Effector CD4-positive, alpha-beta T cell (primary cell): ENCODE data around the gene SYNC. TPM values are rescaled to one million over a fixed set of nuclear protein-coding genes. Genes with fewer than 3 reads are reported as not detected.

Experiments
- DNase-seq: peaks from one replicate; pipeline ENCODE4 v3.0.0-alpha.2; 2020
- total RNA-seq: gene quantifications from one replicate; lab custom pipeline; 2026; lab: John Stamatoyannopoulos, UW

Gene SYNC
- total RNA-seq: not detected

DNA sequence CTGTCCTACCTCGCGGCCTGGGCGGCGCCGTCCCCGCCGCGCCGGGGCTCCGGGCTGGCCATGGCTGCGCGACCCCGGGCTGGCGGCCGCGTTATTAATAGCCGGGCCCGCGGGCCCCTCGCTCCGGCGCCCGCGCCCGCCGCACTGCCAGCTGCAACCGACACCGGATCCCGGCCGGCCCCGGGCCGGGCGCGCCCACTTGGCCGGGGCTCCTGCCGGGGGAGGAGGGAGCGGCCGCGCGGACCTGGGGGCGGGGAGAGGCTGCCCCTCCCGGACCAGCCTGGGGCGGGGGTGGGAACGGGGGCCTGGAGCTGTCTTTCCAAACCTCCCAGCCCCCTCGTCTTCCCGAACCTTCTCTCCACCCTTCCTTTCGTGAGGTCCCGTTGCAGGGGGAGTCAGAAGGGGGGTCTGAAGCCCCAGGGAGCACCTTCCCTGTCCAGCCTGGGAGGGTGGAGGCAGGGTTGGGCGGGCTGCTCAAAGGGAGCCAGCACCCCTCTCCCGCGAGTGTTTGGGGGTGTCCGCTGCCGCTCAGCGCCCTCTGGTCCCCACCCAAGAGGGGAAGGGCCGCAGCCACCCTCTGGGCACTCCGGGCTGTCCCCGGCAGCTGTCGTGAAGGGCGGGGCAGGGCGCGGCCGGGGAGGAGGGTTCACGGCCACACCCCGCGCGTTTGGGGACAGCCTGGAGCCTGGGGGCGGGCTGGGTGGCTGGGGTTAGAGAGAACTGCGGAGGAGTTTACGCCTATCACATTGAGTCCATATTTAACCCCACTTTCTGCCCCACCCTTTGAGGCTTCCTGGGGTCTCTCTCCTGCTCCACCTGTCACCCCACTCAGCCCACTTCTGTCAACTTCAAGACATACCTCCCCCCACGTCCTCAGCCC, at the start of gene SYNC:
Gene SYNC, minus strand, starts transcription at position 172 of the 880 bp plus-strand sequence. Its CDS starts 110 bp downstream, at position 62.
- DNase-seq: no peak

DNA sequence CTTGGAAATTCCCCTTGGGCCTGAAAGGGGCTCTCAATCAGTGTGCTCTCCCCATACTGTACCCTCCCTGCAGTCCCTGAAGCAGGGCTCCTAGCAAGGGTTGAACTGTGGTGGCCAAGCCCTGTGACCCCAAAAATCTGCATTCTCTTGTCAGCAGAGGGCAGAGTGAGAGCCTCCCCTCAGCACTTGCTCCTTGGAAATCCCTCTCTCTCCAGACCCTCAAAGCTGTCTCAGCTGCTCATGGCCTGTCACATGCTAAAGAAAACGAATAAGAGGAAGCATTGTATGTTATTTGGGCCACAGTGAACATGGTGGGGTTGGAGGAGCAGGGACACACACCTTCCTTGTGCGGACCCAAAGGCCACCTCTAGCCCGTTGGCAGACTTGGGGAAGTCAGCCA, 47.2 kb upstream of the SYNC start:
- no peak for DNase-seq

DNA sequence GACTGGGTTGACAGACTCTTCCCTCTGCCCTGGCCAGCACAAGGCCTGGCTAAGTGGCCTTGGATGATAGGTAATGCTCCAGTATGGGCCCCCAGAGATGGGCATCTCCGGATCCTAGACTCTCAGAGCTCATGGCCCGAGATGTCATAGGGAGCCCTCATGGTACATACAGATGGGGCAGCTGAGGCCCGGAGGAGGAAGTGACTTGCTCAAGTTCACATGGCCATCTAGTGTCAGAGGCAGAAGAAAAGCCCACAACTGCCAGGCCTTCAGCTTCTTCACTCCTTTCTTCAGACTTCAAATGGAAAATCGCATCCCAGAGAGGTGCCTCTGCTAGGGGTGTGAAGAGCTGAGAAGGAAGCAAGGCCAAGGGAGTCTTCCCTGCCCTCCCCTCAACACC, 46.8 kb upstream of the SYNC start:
- no peak for DNase-seq

DNA sequence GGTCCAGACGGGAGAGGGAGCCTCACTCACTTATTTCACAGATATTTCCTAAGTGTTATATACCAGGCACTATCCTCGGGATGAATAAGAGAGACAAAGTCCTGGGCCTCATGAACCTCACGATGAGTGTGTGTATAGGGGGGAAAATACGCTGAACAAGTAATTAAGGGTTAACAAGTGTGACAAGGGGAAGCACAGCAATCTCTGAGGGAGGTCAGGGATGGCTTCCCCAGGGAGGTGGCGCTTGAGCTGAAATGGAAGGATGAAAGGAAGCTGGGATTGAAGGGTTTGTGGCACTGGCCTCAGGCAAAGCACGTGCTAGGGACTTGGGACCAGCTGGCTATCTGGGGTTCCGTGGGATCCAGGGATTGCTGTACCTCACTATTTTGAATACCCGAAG, 46.4 kb upstream of the SYNC start:
- no peak for DNase-seq

DNA sequence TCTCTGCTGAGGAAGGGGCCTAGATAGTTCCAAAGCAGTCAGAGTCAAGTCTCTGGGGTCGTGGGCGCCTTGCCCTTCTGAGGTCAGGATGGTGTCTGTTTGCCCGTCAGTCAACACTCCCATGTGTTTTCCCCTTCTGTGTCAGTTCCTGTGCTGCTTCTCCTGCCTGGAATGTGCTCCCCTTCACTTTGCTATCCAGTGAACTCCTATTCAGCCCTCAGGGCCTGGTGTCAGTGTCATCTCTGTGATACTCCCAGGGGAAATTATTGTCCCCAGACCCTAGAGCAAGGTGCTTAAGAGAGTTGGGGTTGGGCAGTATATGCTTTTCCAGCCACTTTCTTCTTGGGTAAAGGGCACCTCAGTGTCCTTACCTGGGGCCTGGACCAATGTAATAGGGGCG, 45.8 kb upstream of the SYNC start:
- no peak for DNase-seq

DNA sequence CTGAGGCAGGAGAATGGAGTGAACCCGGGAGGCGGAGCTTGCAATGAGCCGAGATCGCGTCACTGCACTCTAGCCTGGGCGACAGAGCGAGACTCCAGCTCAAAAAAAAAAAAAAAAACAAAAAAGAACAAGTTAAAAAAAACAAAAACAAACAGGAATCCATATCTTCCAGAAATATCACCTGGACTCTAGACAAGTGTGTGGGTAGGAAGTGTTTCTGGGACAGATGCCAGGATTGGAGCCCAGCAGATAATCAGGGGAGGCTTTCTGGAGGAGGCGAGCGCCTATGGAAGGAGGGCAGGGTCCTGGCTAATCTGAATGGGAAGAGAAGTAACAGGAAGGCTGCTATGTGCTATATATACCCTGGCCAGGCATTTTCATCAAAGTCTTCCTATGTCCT, 43.6 kb upstream of the SYNC start:
- no peak for DNase-seq

DNA sequence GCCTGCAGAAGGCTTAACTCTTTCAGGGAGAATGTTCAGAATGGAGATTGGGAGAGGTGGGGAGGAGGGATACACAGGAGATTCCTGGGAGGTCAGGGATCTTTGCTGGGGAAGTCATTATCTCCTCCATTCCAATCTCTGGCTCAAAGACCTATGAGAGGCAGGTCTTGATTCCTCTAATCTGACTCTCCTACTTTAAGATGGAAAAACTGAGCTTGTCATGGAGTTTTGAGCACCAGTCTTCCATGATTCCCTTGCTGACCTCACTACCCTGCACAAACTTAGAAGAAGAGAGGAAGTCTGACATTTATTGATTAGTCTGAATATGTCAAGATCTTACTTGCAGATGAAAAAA, 41.5 kb upstream of the SYNC start:
- no peak for DNase-seq

DNA sequence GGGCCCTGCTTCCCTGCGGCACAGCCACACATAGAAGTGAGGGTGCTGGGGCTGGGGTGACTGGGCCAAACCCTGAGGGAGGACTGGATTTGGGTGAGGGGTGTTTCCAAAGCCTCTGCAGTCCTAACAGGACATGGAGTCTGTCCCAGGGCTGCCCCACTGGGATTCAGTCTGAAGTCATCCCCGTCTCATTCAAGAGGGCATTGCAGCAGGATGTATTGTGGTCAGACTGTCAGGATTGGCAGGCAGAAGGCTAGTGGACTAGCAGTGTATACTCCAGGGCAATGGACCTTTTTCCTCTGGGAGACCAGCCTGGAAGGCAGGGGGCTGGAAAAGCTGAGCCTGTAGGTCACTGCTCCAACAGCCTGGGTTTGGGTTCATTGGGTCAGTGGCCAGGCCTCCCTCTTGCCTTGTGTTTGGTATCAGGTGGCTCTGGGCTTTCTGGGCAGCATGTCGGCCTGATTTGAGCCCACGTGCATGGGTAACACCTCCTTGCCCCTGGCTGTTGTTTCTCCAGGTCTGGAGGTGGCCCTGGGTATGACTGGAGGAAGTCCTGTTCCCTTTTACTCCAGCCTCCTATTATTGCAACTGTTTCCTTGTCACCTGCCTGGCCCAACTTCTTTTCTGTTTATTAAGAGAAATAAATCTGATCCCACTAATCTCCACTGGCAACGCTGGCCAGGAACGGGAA, 41.0 kb upstream of the SYNC start:
- DNase-seq: no peak

DNA sequence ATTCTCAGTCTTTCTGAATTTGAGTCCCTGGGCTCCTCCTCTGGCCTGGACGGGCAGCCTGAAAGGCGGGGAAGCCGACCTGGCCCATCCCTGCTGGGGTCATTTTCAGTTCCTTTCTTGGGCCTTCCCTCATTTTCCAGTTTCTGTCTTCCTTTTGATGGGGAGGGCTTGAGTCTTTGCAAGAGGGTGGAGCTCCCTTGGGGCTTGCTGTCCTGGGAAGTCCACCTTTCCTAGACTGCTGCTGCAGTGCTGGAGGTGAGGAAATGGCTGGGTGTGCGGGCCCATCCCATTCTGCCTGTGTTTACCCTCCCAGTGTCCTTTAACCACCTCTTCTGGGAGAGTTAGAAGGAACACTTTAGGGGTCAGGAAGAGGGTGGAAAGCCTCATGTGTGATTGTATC, 40.4 kb upstream of the SYNC start:
- DNase-seq: no peak

DNA sequence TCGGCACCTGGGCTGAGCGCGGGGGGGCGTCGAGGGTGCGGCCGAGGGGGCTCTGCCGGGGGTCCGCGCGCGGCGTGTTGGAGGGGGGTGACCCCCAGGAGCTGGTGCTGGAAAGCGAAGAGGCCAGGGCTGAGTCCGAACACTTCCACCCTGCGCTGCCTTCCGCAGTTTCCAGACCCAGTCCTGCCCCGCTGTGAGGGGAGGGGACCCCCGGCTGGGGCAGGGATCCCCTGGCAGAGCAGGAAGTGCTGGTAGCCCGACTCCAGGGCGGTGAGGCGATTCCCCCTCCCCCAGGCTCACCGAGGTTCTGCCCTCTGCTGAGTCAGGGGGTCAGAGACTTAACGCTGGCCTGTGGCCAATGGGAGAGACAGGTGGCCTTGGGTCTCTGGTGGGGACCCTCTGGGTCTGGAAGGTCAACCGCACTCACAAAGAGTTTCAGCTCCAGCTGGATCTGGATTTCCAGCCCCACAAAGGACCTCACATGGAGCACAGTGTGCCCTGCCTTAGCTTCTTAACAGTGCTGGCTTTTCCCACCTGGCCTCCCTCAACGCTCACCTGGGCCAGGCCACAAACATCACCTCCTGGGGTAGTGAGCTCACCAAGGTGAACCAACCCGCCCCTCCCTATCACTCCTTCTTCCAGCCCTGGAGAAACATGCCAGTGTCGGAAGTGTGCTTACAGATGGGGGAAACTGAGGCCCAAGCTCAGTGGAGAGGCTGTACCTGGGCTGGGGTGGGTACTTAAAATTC, 39.8 kb upstream of the SYNC start:
- no peak for DNase-seq

DNA sequence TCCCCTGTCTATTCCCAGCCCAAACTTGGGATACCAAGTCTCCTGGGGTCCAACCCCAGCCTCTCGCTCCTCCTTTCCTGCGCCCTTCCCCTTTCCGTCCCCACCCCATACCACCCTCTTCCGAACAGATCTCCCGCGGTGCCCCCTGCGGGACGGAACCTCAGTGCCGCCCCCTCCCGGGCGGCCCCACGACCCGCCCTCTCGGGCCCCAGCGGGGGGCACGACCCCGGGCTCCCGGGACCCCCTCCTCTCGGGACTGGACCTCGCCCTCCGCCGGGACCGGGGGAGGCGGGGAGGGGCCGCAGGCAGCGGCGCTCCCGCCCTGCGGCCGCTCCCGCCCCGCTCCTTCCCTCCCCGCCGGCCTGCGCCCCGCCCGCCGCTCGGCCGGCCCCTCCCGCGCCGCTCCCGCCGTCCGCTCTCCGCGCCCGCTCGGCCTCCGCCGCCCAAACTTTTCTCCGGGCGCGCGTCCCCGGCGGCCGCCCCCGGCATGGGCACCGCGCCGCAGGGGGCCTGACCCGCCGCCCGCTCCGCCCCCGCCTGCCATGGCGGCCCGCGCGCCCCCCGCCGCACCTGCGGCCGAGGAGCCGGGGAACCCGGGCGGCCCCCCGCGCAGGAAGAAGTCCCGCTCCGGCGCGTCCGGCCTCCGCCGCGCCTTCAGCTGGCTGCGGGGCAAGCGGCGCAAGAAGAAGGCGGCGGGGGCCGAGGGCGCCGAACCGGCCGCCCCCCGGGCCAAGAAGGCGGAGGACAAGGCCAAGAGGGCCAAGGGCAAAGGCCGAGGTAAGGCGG, 39.0 kb upstream of the SYNC start:
- DNase-seq: no peak

DNA sequence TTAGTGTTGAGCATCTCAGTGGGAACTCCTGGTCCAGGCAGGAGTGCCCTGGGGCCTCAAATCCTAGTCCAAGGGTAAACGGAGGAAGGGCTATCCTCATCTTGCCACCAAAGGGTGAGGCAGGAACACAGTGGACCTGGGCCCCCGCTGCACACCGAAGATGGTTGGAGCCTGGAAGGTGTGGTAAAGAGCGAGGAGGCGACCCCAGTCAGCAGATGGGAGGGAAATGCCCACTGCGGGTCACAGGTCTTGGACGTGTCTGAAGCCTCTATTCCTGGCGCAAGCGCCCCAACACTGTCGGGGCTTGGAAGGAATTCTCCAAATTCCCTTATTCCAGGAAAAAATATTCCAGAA, 38.5 kb upstream of the SYNC start:
- DNase-seq: no peak

DNA sequence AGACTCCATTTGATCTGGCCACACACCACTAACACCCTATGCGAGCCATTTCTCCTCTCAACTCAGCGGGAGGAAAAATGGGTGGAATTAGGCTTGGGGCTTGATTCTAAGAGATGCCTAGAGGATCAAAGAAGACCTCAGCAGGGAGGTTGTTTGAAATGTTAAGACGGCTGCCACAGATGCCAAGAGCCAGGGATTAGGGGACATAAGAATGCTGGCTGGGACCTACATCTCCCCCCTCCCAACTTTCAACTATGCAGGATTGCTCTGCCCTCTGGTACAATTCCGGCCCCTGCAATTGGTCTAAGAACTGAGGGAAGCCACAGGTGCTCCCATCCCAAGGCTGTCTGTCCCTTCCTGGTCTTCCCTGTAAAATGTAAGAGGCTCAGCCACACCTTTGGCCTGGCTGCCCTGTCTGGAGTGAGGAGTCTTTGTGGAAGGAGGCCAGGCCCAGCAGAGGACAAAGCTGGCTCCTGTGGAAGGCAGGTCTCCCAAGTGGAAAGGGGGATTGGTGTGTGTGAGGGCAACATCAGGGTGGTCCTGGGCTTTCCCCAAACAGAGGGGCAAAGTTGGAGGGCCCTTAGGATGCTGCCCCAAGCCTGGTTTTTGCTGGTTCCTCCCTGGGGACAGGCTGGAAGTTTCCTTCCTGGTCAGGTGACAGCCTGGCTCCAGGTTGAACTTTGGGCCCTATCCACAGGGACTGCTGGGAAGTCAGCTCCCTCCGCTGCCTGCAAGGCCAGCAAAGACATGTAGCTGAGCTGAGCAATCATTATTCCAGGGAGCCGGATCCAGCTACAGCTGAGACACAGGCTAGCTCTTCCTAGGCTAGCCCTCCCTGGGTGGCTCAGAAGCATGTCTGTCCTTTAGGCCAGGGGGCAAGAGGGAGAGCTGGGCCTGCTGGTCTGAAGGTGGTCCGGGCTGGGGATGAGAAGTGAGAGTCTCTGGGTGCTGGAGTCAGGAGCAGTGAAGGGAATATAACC, 34.5 kb upstream of the SYNC start:
- no peak for DNase-seq

DNA sequence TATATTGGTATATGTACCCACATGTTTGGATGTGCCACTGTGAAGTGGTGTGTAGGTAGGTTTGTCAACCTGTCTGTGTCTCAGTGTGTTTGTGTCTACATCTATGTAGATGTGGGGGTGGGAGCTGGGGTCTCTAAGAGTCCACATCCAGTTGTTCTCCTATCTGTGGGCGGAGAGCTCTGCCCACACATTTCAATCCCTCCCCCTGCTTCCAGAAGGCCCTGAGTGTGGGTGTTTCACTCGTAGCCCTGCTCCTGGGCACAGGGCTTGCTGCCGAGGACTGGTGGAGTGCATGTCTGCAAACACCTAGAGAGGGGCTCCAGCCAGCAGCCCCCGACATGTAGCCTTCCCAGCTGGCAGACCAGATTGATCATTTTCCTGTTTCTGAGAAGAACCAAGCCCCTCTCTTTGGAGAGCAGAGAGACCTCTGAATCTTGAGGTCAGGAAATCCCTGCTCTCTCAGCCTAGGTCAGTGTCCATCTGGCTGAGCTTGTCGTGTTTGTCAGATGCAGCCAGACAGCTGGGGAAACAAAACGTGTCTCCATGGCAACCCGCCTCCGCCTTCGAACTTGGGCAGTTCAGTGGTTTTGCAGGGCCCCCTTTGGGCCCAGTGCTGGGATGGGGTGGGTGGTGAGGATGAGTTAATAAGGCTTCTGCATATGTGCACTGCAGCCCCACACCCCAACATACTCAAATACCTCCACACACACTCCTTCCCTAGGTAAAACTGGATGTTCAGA, 31.2 kb upstream of the SYNC start:
- DNase-seq: no peak

DNA sequence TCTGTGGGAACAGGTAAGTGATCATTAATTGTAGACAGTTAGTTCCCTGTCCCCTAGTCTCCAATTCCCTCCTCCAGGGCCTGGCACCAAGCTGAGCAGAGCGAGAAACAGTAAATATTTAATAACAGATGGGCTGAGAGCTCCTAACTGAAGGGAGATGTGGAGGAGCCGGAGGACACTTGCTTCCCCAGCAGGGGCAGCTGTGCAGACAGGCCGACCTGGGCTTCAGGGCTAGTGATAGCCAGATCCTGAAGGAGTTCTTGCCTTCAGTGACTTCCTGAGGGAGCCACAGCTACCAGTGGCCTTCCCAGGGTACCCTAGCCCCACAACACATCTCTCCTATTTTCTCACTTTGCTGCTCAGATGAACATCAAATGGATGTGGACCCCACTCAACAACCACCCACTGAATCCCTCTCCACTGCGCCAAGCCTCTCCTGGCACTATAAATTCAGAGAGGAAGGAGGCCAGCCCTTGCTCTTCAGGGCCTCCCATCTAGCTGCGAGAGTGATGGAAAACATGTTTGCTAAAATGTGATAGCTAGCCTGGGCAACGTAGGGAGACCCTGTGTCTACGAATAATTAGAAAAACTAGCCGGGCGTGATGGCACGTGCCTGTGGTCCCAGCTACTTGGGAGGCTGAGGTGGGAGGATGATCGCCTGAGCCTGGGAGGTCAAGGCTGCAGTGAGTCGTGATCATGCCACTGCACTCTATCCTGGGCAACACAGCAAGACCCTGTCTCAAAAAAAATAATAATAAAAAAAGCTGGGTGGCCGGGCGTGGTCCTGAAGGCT, 26.9 kb upstream of the SYNC start:
- no peak for DNase-seq

DNA sequence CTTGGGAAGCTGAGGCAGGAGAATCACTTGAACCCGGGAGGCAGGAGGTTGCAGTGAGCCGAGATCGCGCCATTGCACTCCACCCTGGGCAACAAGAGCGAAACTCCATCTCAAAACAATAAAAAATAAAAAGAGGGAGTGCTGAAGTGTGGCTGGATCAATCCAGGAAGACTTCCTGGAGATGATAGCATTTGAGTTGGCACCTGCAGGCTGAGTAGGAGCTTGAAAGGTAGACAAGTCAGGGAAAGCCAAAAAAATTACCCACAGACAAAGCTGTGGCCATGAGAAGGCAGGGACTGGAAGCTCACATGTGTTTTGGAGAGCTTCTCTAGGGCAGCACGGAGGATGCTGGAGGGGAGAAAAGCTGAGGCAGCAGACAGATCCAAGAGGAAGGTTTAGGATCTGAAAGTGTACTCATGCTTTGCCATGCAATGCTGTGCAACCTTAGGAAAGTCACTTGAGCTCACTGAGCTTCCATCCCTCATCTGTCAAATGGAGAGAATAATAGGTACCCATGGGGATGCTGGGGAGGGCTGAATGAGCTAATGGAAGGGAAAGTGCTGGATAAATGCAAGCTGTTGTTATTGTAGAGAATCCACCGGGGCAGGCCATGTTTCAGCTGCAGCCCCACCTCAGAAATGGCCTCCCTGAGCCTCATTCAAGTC, 26.0 kb upstream of the SYNC start:
- no peak for DNase-seq

DNA sequence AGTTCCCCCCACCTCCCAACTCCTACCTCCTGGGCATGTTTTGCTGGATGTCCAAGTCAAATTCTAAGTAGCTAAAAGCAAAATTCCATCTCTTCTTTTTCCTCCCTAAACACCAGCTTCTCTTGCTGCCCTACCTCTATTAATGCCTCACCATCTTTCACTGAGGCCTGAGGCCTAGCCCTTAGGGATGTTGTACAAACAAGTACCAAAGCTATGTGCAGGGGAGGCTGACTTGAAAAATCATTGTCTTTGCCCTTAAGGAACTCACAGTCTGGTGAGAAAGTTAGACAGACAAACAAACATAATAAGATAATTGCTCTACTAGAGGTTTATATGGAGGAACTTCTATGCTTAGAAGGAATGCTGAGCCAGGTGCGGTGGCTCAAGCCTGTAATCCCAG, 25.3 kb upstream of the SYNC start:
- no peak for DNase-seq

DNA sequence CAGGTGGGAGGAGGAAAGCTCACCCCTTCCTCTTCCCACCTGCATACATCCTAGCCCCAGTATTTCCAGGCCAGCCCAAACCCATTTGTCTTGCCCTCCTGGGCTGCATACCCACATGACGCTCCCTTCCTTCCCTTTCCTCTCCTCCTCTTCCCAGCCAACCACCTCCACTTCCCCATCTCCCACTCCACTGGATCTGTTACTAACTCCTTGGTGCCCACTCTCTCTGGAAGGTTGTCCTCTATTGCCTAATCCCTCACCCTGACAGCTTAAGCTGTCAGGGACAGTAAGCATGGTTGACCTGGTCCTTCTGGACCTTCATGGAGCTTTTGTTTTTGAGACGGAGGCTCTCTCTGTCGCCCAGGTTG, 23.0 kb upstream of the SYNC start:
- DNase-seq: no peak
